ENCODE results near the gene PER1.

PER1 gene

DNA sequence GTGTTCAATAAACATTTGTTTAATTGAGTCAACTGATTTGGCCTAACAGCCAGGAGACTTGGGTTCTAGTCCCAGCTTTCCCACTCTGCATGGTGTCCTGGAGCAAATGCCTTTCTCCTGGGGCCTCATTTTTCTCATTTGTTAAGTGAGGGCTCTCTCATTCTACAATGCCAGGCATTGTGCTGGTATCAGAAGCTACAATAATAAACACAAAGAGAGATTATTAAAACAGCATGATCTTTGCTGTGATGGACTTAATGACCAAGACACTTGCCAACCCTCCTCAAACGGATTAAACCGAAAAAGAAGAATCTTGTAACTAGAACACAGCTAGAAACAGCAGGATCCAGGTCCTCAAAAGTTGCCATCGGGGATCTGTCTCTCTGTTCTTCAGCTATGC lies 15.3 kb upstream of the PER1 start:
- no peak for DNase-seq

- no peak for DNase-seq
Observed at GRCh38 chr17:8166731-8167130, 14.5 kb upstream of the PER1 start.

DNA sequence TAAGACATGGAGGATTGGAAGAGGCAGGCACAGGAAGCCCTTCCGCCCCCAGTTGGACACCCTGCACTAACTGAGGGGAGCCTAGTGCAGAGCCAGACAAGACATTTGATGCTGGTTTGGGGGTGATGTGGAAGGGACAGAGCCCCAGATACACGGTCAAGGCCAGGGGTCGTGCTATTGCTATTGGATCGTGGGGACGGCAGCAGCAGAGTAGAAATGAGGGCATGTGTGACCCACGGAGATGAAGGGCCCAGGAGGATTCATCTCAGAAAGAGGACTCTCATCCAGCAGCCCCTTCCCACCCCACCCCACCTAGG lies 12.6 kb upstream of the PER1 start:
- no peak for DNase-seq

DNA sequence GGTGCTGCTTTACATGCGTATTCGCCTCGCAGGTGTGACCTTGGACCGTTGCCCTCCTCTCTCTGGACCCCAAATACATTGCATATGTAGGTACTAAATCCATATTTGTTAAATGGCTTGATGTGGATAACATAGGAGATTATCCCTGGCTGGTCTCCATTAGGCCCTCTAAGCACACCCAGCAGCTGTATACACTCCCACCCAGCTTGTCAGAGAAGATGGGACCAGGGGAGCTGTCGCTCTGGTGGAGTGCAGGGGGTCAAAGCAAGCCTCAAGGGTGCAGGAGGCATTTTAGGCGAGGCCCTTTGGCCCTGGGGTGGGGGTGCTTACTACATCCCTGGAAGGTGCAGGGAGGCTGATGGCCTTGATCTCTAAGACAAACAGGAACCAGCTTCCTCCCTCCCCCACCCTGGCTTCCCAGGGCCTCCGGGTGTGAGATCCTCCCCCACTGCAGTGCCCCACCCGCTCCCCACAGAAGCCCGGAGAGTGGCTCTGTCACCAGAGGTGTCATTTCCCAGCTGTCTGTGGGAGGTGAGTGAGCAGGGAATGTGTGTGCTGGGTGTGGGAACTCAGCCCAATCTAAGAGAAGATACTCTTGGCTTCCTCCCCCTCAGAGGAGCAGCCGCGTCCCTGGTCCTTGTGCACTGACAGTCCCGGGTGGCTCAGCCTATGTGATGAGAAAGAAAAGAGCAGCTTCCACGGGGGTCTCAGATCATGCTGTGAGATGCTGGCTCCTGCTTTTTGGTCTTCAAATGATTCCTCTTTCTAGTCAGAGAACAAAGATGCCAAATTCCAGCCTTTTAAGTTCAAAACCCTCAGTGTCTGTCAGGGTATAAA lies 12.0 kb upstream of the PER1 start:
- peak in 32 of 51 donors; percentile 13 to 83 (median 42) for DNase-seq

DNA sequence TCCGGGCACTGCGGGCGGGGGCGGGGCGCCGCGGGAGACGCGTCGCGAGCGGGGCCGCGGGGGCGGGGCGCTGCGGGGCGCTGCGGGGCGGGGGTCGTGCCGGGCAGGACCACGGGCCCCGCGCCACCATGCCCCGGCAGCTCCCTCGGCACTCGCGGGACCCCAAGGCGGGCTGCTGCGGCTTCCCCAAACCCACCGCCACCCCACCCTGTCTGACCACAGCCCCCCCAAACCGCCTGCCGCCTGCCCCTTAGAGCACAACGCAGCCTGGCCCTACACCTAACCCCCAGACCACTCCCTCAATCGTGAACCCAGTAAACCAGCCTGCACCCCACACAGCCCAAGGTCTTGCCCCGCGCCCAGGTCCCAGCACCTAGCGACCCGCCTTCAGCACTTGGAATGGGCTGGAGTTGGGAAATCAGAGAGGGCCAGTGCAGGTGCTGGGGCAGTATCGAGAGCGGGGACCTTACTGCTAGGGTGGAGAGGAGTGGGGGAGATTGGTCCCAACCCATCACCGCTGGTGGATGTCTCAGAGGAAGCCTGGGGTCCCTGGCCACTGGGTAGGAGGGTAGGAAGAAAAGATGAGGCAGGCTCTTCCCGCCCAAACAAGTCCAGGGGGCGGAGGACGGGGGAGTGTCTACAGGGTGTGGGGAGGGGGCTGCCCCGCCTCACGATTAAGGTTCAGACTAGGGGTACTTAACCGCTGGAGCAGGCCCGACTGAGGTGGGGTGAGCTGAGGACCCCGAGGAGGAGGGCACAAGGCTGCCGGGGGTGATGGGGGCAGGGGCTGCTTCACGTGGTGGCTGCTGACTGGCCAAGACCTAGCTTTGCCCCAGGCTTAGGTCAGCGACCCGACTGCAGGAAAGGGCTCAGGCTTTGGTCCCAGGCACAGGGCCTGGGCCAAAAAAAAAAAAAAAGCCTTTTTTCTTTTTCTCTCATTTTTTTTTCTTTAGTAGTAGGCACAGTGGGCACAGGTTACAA lies 11.1 kb upstream of the PER1 start:
- DNase-seq: peak in 12 of 51 donors; percentile 28 to 65 (median 54)

DNA sequence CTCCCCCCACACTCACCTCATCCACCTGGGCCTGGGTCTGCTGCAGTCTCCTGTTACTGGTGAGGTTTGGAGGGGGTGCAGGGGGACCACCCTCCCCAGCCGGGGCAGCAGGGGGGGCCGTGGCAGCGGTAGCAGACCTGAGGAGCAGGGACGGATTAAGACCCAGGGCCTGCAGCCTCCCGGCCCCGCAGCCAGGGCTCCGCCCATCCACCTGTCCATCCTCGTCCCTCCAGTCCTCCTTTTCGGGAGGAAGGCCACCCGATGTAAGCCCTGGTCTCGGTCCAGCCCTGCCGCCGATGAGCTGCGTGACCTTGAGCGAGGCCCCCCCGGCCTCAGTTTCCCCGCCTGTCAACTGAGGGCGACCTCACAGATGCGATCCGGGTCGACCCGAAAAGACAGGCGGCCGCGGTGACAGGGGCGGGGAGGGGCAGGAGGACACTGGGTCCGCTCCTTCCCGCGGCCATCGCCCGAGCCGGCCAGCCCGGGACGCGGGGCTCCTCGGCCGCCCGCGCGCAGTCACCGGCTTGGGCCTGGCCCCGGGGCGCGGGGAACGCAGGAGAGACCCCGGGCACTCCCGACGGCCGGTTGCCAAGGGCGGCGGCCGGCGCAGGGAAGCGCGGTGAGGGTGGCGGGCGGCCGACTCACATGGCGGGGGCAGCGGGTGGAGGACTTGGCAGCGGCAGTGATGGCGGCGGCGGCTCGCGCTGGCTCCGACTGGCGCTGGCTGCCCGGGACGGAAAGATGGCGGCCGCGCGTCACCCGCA lies 10.2 kb upstream of the PER1 start, which contains the start of gene VAMP2:
VAMP2 (minus strand) TSS at position 716 of the 764 bp plus-strand sequence; CDS start at position 647, 69 bp downstream.
- DNase-seq: peak in 45 of 51 donors; percentile 18 to 89 (median 70)

- DNase-seq: no peak
Observed at GRCh38 chr17:8161289-8162232, 9.4 kb upstream of the PER1 start.

GRCh38 chr17:8160741-8161221 lies 8.6 kb upstream of the PER1 start:
- DNase-seq: peak in 1 of 51 donors; percentile 12

DNA sequence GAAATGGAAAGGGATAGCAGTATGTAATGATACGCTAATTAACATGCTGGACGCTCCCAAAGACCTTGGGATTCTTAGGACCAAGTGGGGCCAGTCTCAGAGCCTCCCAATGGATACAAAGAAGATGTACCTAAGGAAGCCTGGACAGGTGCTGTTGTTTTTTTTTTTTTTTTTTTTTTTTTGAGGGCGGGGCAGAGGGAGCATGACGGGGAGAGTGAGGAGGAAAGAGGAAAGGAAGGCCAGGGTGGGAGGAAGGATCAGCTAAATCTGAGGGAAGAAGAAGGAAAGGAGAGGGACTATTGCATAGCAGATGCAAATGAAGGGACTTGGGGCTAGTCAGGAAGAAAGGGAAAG lies 8.0 kb upstream of the PER1 start:
- no peak for DNase-seq

DNA sequence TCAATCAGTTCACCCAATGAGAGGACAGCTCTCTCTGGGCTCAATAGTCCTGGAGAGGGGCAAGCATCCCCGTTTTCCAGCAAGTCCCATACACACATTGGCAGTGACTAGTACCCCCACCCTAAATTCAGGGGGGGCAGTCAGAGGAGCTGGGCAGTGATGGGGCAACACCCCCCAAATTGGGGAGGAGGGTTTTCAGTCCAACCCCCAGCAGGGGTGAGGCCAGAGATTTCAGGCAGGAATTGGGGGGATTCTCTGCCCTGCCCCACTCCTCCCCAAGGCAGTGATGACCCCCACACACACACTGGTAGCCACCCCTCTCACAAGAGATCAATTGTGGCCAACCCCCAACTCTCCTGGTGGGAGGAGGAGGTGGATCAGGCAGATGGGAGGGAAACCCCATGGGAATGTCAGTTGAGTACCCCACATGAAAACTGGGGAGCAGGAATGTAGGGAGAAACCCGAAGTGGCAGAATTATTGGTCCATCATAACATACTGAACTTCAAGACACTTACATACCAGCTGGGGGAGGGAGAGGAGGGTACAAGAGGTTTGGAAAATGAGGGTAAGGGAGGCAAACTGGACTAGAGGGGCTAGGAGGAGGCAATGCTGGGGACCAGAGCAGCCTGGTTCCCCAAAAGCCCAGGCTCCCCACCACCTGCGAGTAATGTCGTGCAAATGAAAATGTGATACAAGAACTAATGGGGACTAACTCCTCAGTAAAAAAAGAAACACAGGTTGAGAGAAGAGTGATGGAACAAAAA lies 7.4 kb upstream of the PER1 start:
- no peak for DNase-seq

DNA sequence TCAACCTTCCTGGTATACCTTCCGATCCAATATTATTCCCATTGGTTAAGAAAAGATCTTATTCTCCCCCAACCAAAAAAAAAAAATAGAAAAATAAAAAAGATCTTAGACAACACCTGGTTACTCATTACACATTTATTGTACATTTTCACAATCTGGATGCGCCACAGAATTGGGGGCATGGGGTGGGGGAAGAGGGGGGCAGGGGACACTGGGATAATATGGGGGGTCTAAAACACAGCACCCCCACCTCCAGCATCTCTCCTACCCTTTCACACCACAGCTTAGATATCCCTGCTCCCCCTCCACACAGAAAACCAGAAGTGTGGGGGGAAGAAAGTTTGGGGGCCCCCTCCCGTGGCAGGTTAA lies 6.8 kb upstream of the PER1 start:
- no peak for DNase-seq

DNA sequence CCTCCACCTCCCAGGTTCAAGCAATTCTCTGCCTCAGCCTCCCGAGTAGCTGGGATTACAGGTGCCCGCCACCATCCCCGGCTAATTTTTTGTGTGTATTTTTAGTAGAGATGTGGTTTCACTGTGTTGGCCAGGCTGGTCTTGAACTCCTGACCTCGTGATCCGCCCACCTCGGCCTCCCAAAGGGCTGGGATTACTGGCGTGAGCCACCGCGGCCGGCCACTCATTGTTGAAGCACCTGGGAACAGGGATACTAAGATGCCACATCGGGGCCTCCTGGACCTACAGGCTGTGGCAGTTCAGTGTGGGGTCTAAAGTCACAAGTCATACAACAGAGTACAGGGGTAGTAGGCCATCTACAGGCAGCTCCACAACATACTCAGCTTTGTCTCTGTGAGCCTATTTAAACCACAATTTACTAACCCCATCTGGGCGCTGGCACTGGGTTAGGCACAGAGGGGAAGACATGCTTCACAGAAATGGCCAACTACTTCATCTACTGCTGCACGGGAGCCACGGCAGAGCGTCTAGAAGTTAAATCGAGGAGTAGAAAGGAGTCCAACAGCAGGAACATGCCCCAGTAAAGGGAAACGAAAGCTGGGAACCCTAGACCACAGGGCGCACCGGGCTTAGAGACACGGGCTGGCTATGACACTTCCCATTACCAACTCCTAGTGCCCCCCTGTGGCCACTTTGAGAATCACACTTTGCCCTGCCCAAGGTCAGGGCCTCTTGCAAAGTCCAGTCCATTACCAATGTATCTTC lies 6.2 kb upstream of the PER1 start:
- DNase-seq: peak; percentile 18 to 94 (median 79)

DNA sequence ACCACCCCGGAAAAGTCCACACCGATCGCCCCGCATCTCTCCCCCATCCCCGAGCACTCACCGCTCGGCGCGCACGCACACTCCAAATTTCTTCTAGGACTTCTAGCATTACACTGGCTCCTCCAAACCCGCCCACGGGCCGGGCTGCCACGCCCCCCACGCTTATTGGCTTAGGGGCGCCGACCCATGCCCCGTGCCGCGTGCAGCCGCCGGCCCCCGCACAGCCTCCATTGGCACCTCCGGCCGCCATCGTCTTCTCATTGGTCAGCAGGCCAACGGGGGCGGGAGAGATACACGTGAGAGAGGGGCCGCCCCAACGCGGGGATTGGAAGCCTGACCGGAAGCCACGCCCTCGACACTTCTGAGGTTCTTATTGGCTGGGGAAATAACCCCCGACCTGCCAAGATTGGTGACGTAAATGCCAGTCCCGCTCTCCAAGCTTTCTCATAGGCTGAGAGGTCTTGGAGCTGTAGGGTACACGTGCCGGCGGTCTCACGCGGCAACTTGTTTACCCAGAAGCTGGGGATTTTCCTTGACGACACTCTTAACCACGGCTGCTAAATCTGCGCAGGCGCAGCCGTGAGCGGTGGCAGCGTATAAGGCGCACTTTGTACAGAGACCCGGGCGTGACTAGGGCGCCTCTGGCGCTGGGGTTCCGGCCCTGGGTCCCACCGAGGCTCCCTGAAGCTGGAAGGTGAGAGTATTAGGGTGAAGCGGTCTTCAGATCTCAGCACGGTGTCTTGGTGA lies 4.2 kb upstream of the PER1 start:
- DNase-seq: peak; percentile 93 to 100 (median 99)

DNA sequence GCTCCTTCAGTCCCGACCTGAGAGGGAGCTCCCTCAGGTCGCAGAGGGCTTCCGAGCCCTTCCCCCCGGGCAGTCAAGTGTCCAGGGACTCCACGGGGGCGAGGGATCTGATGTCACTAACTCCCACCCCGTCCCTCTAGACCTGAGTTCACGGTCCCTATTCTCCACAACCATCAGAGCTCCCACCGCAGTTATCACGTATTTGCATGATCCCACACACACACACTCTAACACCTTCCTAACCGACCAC lies 3.7 kb upstream of the PER1 start:
- DNase-seq: peak in 3 of 51 donors; percentile 38 to 59 (median 40)

DNA sequence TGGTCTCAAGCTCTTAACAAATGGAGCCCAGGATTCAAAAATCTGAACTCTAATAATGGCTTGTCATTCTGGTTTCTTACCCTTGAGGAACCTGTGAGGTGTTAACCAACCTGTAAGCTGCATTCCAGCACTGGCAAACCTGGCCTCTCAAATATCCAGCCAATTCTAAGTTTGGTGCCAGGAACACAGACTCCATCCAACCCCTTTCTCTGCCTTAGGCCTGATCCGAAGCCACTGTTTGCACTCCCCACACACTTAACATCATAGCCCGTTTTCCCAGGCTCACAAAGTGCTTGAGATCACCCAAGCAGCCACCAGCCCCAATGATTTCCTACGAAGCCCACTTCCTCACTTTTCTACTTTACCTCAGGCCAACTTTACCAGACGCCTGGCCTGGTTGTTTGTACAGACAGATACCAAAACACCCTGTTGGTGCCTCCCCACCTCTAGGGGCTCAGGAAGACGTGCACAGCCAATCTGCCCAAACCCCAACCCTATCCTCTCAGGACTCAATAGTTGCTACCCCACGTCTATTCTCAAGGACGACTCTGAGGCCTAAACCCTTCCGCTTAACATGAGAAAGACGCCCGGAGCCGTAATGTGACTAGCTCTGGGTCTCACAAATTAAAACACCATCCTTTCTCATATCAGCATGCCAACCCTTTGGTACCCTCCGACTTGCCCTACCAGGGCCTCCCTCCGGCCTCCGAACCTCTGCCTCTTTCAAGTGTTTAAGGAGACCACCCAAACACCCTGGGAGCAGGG lies 3.2 kb upstream of the PER1 start:
- peak in 1 of 51 donors; percentile 71 for DNase-seq

DNA sequence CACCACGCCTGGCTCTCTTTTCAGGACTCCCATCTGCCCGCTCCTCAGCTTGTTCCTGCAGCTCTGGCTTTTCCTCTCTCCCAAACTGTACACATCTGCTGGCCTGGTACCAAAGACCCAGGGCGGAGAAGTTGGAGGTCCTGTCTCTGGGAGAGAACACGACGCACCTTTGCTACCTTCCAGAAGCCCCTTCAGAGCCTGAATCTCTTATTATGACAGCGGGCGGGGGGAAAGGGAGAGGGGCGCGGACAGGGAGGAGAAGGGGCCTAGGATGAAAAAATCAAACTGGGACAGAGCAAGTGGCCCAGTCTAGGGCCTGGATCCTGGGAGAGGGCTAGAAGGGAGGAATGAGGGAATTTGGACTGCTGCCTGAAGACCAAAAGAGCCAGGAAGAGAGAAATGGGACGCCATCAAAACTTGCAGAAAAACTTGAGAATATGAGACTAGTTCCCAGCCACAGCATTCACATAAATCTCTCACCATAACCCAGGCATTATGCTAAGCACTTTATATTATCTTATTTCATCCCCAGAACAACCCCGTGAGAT lies 2.5 kb upstream of the PER1 start:
- no peak for DNase-seq

GRCh38 chr17:8153957-8154607 lies 1.9 kb upstream of the PER1 start:
- DNase-seq: peak; percentile 56 to 100 (median 96)

All from hypothalamus (tissue), 51 donors.